GM23248 (cell line): ENCODE results near the gene TPRG1. TPM values are rescaled to one million over a fixed set of nuclear protein-coding genes. Genes with fewer than 3 reads are reported as not detected.
"Not testable (repeated sequence)": the region's sequence is repeated elsewhere in the genome, so short reads cannot be mapped to it uniquely, and the experiment has no call there.

Experiments
- DNase-seq: peaks from one replicate; pipeline ENCODE4 v3.0.0-alpha.2; 2015
- H2AFZ ChIP-seq: fragments of 200-600 bp; sonication (generic); 2 replicates; pipeline ENCODE4 v1.6.1; 2016; ENCODE audit warnings: antibody characterized with exemption
- H3F3A ChIP-seq: fragments of 200-600 bp; sonication (generic); 2 replicates; pipeline ENCODE4 v1.6.1; 2016; ENCODE audit warnings: mild to moderate bottlenecking, antibody characterized with exemption, mixed run types; ENCODE audit not compliant: insufficient read depth
- H3K27ac ChIP-seq: fragments of 200-600 bp; sonication (generic); 2 replicates; pipeline ENCODE4 v1.5.1; 2016; ENCODE audit warnings: mild to moderate bottlenecking
- H3K27me3 ChIP-seq: fragments of 200-600 bp; sonication (generic); replicated peaks from 2 replicates; pipeline ENCODE4 v1.6.1; 2016; ENCODE audit warnings: mild to moderate bottlenecking; ENCODE audit not compliant: insufficient read depth
- H3K36me3 ChIP-seq: fragments of 200-600 bp; sonication (generic); 2 replicates; pipeline ENCODE4 v1.6.1; 2016; ENCODE audit warnings: low read depth, mild to moderate bottlenecking
- H3K4me1 ChIP-seq: fragments of 200-600 bp; sonication (generic); 2 replicates; pipeline ENCODE4 v1.6.1; 2016; ENCODE audit warnings: mild to moderate bottlenecking; ENCODE audit not compliant: insufficient read depth
- H3K4me2 ChIP-seq: fragments of 200-600 bp; sonication (generic); one replicate; pipeline ENCODE4 v1.6.1; 2016; ENCODE audit warnings: mild to moderate bottlenecking; ENCODE audit not compliant: unreplicated experiment
- H3K4me3 ChIP-seq: fragments of 200-600 bp; sonication (generic); 2 replicates; pipeline ENCODE4 v1.5.1; 2016; ENCODE audit warnings: mild to moderate bottlenecking
- H3K79me2 ChIP-seq: fragments of 200-600 bp; sonication (generic); 2 replicates; pipeline ENCODE4 v1.6.1; 2016; ENCODE audit warnings: mild to moderate bottlenecking; ENCODE audit not compliant: insufficient read depth
- H3K9ac ChIP-seq: fragments of 200-600 bp; sonication (generic); 2 replicates; pipeline ENCODE4 v1.6.1; 2016; ENCODE audit warnings: mild to moderate bottlenecking
- H3K9me2 ChIP-seq: fragments of 200-600 bp; sonication (generic); 2 replicates; pipeline ENCODE4 v1.6.1; 2016; ENCODE audit warnings: mixed run types, mild to moderate bottlenecking, moderate library complexity; ENCODE audit not compliant: insufficient read depth
- H3K9me3 ChIP-seq: fragments of 200-600 bp; sonication (generic); one replicate; pipeline ENCODE4 v1.6.1; 2017; ENCODE audit warnings: low read depth
- H4K20me1 ChIP-seq: fragments of 200-600 bp; sonication (generic); 2 replicates; pipeline ENCODE4 v1.6.0; 2016; ENCODE audit not compliant: insufficient read depth
- EZH2 ChIP-seq: fragments of 200-600 bp; sonication (generic); IDR thresholded peaks from 2 replicates; pipeline ENCODE4 v1.6.1; 2018; ENCODE audit warnings: antibody characterized with exemption, mild to moderate bottlenecking; ENCODE audit not compliant: insufficient read depth, poor library complexity, severe bottlenecking
- EZH2phosphoT487 ChIP-seq: fragments of 200-600 bp; sonication (generic); IDR thresholded peaks from 2 replicates; pipeline ENCODE4 v1.6.1; 2018; ENCODE audit warnings: antibody characterized with exemption, moderate library complexity, mild to moderate bottlenecking, low read depth; ENCODE audit not compliant: insufficient read depth
- WGBS, 2 experiments: methylation state at CpG; one replicate each; pipeline ENCODE4 v1.1.6; 2015 to 2017; ENCODE audit warnings: low lambda C conversion rate in 2 of 2, low coverage in 1 of 2; ENCODE audit errors: missing lambda C conversion rate in 2 of 2; 5-methylcytosine and 5-hydroxymethylcytosine counted together
- in situ Hi-C: fragments of 300-500 bp; cut with MboI; formaldehyde crosslinking; loops from 2 replicates; pipeline ENCODE4 v1.15.0; 2020
- polyA plus RNA-seq: library from polyadenylated mRNA; unstranded; fragments of >200 nt; fragmentation: Nextera tagmentation; extraction: Ambion mirVana; gene quantifications from 2 replicates; pipeline ENCODE4 v1.2.1, GENCODE V29; 2016
- total RNA-seq: library from RNA; depleted of rRNA; stranded (reverse); fragments of >200 nt; shearing (Covaris generic); gene quantifications from 2 replicates; pipeline ENCODE4 v1.2.3, GENCODE V29; 2014

The TPRG1 gene
- total and polyA plus RNA-seq, 2 experiments from 2014 or later, result not detected

- in situ Hi-C loops, result no loop called here
Observed at GRCh38 chr3:189322339-189322738, 150.6 kb downstream of the TPRG1 start.

GRCh38 chr3:189324538-189325138 lies 152.9 kb downstream of the TPRG1 start:
- no peak overlapping the region for H3K9ac ChIP-seq
- no peak overlapping the region for H2AFZ ChIP-seq
- H3K4me2 ChIP-seq, result peak overlapping the region; percentile 5
- no peaks in the 10 kb centered on the region for H3K9me3 ChIP-seq
- H3K27ac ChIP-seq, result no peak overlapping the region
- H3K9me2 ChIP-seq, result no peaks in the 10 kb centered on the region; the same call in none of the 2 replicates
- no peaks in the 10 kb centered on the region for H3K36me3 ChIP-seq
- no peak overlapping the region for H3K4me3 ChIP-seq
- no peak for TF ChIP-seq EZH2phosphoT487
- TF ChIP-seq EZH2, result no peak
- DNase-seq, result peak; percentile 78
- no peaks in the 10 kb centered on the region for H4K20me1 ChIP-seq
- no peaks in the 10 kb centered on the region for H3K79me2 ChIP-seq
- in situ Hi-C loops, result no loop called here
- no peaks in the 10 kb centered on the region; the same call in 1 of the 2 replicates for H3K27me3 ChIP-seq
- H3F3A ChIP-seq, result peaks cover 25% of the 10 kb centered on the region
- H3K4me1 ChIP-seq, result peaks cover 22% of the 10 kb centered on the region
- 37 to 38% methylated on average over 5 of the region's 5 CpGs for WGBS, 2 experiments

More at GRCh38 chr3:189322339-189322738, 150.6 kb downstream of the TPRG1 start:
- no peak overlapping the region for H3K9ac ChIP-seq
- no peak overlapping the region for H2AFZ ChIP-seq
- no peaks in the 10 kb centered on the region; the same call in 1 of the 2 replicates for H3K27me3 ChIP-seq
- no peak for TF ChIP-seq EZH2phosphoT487
- no peak for TF ChIP-seq EZH2
- H3K4me1 ChIP-seq, result peaks cover 22% of the 10 kb centered on the region
- H3F3A ChIP-seq, result peaks cover 25% of the 10 kb centered on the region
- H3K36me3 ChIP-seq, result no peaks in the 10 kb centered on the region
- no peaks in the 10 kb centered on the region for H3K79me2 ChIP-seq
- 67 to 74% methylated on average over 4 of the region's 4 CpGs for WGBS, 2 experiments
- no peak for DNase-seq
- H3K27ac ChIP-seq, result no peak overlapping the region
- no peak overlapping the region for H3K4me3 ChIP-seq
- H3K9me3 ChIP-seq, result no peaks in the 10 kb centered on the region
- no peaks in the 10 kb centered on the region for H4K20me1 ChIP-seq
- no peaks in the 10 kb centered on the region; the same call in none of the 2 replicates for H3K9me2 ChIP-seq
- H3K4me2 ChIP-seq, result no peak overlapping the region

DNA sequence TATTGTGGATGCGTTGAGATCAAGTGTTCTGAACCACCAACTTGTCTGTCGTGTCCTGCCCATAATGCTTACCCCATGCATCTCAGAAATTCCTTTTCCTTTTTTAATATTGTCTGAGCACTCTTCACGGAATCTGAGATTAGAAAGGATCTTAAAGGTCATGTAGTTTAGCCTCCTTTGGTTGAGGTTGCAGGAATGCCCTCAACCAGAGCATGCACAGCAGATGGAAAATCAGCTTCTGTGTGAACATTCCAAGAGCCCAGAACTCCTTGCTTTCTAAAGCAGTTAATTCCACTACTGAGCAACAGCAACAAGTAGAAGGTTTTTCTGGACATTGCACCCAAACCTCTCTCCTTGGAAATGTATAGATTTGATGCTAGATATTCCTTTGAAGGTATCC lies 153.7 kb downstream of the TPRG1 start:
- Histone ChIP-seq H3K27me3 (no peaks in the 10 kb centered on the region; the same call in 1 of the 2 replicates), H3K36me3 (no peaks in the 10 kb centered on the region), H3K4me2 (no peak overlapping the region), H3K27ac (no peak overlapping the region), H3K9ac (no peak overlapping the region), H3F3A (peaks cover 25% of the 10 kb centered on the region), H3K4me1 (peaks cover 22% of the 10 kb centered on the region), H4K20me1 (no peaks in the 10 kb centered on the region), H2AFZ (no peak overlapping the region), H3K9me3 (no peaks in the 10 kb centered on the region), H3K79me2 (no peaks in the 10 kb centered on the region), H3K4me3 (no peak overlapping the region), H3K9me2 (no peaks in the 10 kb centered on the region; the same call in none of the 2 replicates)
- no peak for TF ChIP-seq EZH2phosphoT487
- TF ChIP-seq EZH2, result no peak
- in situ Hi-C loops, result no loop called here
- 95 to 99% methylated on average over 3 of the region's 3 CpGs for WGBS, 2 experiments
- no peak for DNase-seq

DNA sequence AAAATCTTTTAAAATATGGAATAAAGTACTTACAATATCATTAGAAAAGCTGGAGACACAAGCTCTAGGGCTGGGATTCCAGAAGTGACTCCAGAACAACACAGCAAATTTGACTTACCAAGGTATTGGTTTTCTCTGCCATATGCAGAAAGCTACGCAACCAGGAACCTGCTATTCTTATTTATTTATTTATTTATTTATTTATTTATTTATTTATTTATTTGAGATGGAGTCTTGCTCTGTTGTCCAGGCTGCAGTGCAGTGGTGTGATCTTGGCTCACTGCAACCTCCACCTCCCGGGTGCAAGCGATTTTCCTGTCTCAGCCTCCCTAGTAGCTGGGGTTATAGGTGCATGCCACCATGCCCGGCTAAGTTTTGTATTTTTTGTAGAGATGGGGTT lies 157.9 kb downstream of the TPRG1 start:
- H3K4me2 ChIP-seq, H4K20me1 ChIP-seq, H2AFZ ChIP-seq, in situ Hi-C loops, H3K36me3 ChIP-seq, H3K27me3 ChIP-seq, DNase-seq, H3K9me3 ChIP-seq, H3K4me3 ChIP-seq, H3K9ac ChIP-seq, H3K27ac ChIP-seq, H3K79me2 ChIP-seq, H3K4me1 ChIP-seq, H3K9me2 ChIP-seq: not testable (repeated sequence)
- H3F3A ChIP-seq, result peaks cover 11% of the 10 kb centered on the region
- 92 to 94% methylated on average over 4 of the region's 4 CpGs for WGBS, 2 experiments
